CMK (cell line): ENCODE measurements around the gene STX18.

Experiments
- DNase-seq: peaks from one replicate; pipeline ENCODE4 v3.0.0-alpha.2; 2010; ENCODE audit warnings: low read depth

STX18 gene

DNA sequence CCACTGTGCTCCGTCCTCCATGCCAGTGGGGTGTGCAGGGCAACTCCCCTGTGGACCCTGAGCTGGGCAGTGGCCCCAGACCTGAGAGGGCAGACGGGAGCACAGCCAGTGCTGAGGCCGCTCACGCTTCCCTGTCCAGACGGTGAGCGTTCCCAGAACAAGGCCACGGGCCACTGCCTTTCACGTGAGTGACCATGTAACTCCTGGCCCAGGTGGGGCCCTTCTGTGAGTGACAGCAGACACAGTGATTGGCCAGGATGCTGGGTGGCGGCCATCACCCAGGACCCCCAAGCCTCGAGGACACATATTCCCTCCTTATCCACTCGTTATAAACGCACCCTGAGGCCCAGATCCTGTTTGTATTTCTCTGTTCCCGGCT lies 144.4 kb downstream of the STX18 start:
- DNase-seq, result no peak

DNA sequence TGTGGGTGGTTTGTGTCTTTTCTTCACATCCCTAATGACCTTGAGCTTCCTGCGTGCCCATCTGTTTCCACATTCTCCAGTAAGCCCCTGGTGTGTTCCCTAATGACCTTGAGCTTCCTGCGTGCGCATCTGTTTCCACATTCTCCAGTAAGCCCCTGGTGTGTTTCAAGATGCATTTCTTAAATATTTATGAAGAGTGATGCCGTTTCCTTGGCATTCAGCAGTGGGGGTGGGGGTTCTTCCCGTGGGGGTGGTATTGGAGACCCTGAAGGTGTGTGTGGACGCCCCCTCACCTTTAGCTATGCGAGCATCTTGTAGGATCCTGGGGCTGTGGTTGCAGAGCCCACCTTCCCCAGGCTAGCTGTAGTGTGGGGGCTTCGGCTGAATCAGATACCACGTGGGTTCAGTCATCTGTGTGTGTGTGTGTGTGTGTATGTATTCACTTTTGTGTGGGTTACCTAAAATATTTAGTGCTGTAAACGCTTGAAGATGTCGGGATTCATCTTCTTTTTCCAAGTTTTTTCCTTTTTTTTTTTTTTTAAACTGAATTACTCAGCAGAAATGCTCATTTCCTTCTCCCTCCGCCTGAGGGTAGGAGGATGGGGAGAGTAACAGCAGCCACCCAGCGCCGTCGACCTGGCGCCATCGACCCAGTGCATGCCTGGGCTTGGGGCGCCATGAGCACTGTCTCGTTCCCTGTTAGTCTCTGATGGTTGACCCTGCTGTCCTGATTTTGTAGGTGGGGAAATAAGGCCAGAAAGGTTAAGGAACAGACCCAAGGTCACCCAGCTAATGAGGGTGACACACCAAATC lies 145.0 kb downstream of the STX18 start:
- no peak for DNase-seq

DNA sequence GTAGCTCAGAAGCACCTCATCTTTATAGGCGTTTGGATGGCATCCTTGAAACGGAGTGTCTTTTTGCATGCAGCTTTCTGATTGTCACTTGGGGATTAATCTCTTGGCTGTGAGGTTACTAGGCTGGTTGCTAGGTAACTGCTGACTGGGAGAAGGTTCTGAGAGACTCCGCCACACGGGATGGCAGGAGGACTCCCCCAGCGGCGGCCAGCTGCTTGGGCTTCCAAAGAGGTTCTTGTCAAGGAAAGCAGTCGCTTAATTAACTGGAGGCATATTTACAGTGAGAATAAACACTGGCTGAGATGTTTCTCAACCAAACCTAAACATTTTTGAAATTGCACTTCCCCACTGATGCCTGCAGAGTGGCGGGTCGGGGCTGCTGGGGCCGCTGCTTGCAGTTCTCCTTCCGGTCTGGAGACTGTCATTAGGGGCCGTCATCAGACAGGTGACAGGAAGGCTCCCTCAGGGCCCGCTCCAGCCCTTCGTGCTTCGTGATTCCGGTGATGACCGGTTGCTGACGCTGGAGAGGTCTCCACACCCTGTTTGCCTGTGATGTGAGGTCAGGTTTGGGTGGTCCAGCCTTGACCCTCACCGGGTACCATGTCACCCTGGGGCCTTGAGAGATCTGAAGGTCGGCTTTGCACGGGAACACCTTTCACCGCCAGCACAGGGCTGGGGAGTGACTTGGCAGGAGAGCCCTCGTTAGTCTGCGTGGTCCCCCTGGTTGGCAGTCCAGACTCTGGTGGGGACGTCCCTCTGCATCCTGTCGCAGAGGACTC lies 145.8 kb downstream of the STX18 start:
- no peak for DNase-seq

DNA sequence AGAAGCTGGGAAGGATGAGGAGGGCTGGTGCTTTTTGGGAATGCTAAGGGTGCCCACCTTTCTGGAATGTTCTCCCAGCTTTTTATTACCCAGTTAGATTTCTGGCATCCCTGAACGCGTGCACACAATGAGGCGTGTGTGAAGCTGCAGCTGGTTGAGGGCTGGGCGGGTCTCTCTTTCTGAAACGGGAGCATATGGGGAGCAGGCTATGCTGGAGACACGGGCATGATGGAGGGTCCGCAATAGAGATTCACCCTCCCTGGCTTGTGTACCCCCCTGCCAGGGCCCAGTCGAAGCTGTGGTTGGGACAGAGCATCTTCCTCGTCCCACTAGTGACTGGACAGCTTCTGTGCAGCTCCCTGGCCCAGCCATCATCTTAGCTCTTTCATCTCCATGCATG lies 146.5 kb downstream of the STX18 start:
- no peak for DNase-seq

DNA sequence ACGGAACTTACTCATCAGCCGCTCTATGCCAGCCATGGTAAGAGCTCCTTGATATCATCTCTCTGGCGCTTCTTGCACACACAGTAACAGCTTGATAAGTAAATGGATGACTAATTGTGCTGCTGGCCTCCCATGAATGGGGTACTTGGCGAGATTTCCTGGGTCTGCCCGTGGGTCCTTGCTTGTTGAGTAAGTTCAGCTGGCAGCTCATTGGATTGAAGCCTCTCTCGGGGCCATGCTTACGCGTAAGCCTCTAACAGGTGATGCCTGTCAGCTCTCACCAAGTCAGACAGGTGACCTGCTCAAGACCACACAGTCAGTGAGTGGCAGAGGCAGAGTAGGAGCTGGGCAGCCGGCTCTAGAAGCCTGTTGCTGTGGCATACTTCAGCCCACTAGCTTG lies 147.2 kb downstream of the STX18 start:
- DNase-seq, result no peak

DNA sequence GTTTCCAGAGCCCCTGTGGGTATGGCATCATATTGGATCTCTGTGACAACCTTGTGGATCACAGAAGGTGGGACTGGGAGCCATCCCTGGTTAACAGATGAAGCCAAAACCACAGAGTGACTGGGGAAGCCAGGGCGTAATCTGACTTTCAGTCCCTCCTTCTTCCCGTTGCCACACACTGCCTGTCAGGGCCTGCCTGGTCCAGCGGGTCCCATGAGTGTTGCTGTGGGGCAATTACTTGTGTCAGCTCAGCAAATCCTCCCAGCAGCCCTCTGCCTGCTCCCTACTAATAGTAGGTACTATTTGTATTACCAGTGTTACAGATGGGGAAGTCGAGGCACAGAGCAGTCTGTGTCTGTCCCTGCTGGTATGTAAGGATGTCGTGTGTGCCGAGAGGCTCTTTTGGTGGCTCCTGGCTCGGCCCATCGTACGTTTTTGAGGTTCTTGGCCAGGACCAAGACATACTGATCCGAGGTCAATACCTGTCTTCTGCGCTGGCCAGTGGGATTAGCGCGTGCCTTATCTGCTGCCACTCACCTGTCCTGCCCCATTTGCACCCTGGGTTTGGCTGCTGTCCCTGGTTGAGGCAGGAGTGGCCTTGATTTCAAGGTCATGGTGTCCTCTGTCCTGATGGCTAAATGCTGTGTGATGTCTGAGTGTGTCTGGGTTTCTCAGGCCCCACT lies 149.2 kb downstream of the STX18 start:
- DNase-seq, result no peak

DNA sequence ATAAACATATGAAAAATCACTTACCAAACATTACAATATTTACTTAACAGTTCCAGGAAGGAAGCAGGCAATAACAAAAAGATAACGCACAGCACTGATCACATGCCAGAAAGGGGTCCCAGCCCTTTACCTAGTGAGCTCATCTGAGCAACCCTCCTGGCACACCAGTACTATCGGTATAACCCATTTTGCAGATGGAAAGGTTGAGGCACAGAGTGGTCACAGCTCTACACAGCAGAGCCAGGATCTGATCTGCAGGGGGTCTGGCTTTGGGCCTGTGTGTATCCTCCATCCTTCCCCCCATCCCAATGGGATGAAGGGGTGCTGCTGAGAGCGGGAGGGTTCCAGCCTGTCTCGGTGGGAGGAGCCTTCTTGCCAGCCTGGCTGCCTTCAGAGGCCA lies 150.0 kb downstream of the STX18 start:
- DNase-seq, result no peak

DNA sequence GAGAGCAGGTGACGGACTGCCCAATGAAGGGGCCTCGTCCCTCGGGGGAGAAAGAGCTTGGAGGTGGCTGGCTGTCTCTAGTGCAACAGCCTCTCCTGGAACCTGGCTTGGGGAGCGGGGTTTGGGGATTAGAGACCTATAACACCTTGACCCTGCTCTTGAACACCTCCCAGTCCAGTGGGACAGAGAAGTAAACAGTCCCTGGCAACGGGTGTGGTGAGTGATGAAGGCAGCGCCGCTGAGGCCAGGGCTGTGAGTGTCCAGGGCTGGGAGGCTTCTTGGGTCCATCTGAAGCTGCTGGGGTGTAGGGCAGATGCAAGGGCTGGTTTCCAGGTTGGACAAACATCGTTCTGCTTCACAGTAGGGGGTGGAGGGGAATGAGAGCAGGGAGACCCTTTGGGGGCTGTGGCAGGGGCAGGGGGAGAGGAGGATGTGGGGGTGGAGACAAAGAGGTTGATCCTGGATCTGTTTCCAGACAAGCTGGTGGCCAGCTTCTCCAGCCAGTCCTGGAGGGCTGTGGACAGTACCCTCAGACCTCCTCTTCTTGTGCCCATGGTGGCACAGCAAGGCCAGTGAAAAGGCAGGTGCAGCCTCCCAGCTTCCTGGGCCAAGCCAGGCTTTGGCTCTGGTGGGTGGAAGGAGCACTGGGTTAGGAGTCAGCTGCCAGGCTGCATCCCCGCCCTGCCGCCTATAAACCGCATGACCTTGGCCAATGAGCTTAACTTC lies 151.2 kb downstream of the STX18 start:
- DNase-seq, result no peak

DNA sequence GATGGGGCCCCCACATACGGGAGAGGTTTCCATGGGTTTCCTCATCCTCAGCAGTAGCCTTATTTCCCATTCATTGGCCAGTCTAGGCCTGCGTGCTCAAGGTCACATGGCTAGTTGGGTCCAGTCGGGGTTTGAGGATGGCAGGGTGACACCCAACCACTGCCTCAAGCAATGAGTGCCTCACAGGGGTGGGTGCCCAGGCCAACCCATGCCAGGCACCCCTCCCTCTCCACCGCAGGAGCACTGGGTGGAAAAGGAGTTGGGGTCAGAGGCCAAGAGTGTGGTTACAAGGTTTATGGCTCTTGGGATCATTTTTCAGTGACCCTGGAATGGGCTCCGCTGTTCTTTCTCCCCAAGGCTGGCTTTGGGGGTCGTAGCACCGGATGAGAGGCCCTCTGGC lies 151.8 kb downstream of the STX18 start:
- no peak for DNase-seq

DNA sequence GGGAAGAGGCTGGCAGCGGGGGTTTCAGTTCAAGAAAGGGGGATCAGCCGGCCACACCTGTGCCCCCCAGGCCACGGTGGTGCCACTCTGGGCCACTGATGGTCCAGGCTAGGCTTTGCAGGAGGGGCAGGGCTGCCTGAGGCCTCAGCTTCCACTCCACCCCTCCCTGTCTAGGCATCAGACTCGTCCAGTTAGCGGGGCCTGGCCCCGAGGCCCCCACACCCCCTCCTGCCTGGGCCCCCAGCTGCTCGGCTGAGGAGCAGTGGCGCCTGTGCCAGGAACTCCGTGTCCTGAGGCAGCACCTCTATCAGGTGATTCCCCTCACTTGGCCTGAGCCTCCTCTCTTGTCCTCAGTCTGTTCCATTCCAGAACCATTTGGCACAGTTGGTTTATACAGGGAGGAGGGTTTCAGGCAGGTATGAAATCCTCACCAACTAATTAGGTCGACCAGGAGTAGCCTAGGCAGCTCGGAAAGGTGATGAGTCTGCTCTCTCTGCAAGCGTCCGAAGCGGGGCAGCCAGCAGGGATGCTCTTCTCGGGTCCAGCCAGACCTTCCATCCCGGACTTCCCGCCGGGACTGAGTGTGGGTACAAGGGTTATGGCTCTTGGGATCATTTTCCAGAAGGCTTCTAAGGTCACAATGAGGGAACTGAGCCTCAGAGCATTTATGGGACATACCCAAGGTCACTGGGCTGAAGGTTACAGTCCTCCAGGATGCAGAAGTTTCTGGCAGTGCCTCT lies 152.8 kb downstream of the STX18 start:
- DNase-seq, result no peak

DNA sequence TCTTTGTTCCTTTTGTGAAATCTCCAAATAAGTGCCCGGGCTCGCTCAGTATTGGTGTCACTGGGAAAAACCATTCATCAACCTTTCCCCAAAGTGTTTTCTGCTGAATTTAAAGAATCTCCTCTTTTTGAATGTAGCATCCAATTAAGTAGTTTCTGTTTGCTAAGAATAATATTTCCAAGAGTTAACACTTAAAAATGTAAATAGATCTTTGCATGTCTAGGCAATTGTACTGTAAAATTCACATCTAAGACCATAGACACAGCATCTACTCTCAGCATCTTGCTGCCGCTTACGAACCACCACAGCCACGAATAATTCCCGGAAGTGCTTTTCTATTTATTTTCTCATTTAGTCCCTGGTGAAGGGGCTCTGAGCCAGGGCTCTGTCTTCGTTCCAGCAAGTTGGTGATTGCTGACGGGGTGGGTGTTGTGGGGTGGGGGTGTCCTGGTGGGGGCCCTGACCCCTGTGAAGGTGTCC lies 153.5 kb downstream of the STX18 start:
- no peak for DNase-seq

DNA sequence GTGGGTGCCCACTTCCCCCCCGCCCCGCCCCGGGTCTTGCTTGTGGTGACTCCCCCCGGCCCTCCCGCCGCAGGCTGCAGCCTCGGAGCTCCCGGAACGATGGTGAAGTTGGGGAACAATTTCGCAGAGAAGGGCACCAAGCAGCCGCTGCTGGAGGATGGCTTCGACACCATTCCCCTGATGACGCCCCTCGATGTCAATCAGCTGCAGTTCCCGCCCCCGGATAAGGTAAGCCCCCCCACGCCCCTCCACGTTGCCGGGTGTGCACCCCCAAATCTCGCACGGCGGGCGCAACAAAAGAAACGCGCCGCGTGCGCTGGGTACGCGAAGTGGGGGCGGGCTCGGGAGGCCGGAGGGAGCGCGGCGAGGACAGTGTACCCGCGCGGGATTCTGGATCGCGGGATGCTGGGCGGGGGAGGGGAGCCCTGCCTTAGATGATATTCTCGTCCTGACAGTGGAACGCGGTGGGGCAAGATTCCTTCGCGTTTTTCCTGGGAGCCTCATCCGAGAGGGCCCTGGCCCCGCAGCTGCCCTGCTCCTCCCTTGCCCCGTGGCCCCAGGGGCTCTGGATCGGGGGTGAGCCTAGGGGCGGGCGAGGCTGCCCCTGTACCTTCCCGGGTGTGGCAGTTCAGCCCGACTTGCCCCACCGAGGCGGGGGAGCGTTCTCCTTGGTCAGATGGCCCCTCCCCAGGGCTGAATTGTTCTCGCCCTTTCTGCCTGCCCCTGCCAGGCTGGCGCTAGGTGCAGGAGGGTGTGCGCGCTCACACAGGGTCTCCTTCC lies 154.1 kb downstream of the STX18 start:
- DNase-seq, result no peak

DNA sequence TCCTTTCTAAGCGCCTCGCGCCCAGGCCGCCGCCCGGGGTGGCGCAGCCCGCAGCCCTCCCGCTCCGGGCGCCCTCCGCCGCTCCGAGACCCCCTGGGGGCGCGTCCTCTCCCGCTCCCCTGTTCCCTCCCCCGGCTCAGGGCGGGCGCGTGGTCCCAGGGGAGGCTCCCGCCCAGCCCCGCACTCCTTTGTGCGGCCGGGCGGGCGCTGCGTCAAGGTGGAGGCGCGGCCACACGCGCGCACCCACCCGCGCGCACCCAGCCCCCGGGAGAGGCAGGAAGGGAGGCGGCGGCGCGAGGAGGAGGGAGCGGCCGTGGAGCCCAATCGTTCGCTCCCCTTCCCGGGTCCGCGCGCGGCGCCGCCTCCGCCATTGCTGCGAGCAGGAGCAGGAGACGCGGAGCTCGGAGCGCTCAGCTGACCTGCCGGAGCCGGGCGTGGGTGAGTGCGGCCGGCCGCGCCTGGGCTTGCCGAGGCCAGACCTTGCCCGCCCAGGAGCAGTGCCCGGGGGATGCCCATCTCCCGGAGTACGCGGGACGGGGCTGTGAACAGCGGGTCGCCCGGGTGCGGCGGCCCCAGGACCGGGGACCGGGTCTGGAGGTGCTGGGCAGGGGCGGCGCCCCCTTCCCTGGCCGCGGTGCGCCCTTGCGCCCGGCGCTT lies 155.0 kb downstream of the STX18 start, which contains the start of gene NSG1:
NSG1 (plus strand) TSS at position 367 of the 657 bp plus-strand sequence. CDS start 528 bp downstream, outside the sequence.
- DNase-seq, result no peak

DNA sequence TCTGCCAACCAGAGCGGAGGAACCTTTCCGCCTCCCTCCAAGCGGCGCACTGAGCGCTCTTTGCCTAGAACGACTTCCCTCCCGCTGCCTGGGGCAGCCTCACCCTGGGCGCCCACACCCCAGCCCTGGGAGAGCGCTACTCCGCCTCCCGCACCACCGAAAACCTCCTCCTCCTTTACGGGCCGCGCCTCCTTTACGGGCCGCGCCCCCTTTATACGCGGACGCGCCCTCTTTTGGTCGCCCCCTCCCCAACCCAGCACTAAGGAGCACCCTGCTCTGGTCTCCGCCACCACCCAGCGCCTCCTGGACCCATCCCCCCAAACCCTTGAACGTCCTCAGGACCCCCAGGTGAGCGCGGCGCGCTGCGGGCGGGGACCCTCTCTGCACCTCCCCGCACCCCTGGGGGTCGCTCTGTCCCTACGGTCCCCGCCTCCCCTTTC lies 155.5 kb downstream of the STX18 start:
- no peak for DNase-seq

DNA sequence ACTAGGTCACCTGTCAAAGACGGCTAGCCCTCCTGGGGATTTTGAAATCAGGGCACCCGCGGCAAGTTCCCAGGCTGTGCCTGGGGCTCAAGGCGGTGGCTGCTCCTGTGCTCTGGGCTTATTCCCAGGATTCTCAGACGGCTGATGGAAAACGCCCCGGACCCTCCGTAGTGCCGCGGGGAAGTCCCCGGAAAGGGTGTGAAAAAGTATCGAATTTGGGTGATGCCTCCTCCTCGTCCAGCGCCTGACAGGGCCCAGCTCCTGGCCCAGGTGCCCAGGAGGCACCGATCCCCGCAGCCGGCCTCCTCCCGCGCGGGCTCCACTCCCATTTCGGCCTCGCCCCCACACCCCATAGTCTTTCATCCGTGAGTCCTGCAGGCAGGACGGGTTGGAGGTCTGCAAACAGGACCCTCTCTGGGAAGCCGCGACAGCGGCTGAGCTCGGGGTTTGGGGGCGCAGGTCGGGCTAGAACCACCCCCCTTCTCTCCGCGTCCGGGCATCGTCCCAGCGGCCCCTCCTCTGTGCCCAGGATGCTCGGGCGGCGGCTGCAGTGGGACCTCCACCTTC lies 156.0 kb downstream of the STX18 start:
- no peak for DNase-seq

DNA sequence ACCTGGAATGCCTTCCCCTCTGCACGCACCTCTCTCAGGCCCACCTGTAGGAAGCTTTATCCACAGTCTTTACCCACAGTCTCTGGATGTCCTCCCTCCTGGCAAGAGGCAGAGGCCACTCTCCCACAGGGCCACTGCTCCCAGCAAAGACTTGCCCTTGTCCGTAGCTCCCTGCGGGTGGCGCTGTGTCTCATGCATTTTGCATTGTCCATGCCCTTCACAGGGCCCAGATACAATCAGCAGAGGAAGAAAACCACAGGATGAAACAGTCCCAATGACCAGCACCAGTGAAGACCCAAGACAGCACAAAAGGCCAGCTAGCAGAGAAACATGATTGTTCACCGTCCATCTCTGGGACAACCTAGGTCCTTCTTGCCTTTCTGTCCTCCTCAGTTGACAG lies 157.0 kb downstream of the STX18 start:
- no peak for DNase-seq

DNA sequence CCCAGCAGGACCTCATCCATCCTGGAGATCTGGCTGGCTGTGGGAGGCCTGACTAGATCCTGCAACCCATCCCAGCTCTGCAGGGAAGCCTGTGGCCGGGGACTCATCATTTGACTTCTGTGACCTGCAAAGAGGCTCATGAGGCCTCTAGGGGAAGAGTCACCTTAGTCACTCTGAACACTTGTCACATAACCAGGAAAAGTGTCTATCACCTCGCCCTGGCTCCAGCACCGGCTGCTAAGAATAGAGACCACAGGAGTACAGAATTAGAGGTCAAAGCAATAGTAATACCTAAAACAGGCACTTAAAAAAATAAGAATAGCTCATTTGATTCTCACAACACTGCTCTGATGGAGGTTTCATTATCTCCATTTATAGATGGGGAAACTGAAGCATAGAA lies 158.8 kb downstream of the STX18 start:
- DNase-seq, result no peak

DNA sequence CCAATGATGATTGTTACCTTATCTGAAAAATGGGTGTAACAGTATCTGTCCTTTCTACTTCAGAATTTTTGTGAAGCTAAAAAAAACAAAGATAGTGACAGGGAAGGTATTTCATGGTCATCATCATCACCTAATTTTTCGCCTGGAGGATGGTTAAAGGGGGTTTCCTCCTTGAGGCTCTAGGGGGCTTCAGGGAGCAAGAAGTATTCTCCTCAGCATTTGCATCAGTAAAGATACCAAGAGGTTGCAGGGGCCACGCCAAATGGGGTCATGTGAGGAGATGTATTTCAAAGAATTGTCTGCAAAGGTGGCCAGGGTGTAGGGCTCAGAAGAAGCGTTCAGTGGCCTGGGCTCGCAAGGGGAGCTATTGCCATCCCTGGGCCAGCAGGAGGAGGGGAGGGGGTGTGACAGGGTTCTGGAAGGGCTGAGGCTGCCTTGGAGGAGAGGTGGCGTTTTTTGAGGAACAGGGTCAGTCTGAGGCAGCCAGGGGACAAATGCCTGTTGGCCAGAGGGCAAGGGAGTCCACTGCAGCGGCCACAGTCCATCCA lies 162.2 kb downstream of the STX18 start:
- no peak for DNase-seq

DNA sequence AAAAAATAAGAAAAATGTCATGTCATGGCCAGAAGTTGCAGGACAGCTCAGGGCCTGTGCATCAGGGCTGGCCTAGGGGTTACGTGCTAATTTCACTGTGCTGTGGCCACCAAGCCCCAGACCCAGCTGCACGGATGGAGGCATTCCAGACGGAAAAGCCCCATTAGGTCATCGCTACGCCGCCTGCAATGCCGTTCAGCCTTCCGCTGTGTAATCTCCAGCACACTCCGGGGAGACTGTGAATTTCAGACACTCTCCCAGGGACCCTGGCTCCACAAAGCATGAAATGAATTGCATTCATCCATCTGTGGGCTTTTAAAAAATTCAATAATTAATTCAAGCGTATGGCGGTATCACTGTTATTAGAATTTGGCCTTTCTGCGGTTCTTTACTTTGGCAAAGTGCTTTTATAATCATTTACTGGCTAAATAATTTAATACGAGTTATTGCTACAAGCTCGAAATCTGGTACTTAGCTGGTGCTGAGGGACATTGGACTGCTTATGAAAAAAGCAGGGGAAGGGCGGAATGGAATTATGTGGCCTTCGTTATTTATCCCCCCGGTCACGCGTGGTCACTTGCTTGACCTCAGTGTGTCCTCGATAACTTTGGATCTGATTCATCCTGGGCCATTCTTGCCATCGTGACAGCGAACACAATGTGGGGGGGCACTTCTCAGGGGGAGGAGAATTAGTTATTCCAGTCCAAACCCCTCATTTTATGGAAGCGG lies 164.0 kb downstream of the STX18 start:
- no peak for DNase-seq
